ENCODE results near the gene CTSA.

CTSA gene

DNA sequence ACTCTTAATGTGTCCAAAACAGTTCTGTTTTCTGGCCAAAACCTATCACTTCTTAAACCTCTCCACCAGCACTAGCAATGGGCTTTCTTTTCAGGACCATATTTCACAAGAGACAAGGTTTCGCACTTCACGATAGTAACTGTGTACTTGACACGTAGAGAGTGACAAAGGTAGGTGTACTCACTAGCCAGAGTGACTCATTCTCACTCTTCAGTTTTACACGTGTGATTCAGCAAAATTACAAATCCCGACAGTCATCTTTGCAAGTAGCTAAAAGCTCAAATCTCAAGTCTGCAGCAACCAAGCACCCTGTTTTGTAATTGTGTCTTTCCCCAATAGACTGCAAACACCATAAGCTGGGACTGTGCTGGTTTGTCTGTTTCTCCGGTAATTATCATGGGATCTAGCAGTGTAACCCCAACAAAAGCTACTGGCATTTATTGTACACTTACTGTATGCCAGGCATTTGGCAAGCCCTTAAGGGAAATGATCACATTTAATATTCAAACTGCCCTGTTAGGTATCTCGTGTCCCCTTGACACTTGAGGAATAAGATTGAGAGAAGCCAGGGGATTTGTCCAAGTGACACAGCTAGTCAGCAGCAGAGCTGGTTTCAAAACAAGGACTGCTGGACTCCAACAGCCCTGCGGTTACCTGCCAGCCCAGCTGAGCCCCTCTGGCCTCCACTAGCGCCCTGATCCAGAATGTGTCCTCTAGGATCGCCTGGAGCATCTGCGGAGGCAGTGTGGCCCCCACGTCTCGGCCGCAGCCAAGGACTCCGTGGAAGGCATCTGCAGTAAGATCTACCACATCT is 53.2 kb downstream of the CTSA start:
- no peak for DNase-seq

DNA sequence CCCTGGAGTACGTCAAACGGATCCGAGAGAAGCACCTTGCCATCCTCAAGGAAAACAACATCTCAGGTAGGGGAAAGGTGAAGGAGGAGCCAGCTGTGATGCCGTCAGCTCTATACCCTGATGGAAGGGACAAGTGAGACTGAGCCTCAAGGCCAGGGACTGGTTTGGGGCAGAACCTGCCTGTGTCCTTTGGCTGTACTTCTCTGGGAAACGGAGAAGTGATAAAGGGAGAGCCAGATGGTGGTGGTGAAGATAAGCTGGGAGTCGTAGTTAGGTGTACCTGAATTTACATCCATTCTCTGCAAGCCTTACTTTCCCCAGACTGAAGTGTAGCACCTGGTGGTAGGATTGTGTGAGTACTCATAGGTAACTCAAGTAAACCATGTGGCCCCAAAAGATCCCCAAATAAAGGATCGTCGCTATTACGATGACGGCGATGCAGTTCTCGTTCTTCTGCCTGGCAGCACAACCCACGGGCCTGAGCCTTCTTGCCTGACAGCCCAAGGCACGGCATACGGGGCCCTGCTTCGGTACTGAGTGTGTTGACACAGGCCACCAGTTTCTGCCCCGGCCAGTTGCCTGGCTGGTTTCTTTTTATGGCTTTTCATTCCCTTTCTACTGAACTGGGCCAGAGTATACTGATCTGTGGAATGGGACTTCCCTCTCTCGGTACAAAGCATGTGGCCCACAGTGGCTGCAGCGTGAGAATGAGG is 54.0 kb downstream of the CTSA start:
- DNase-seq = no peak

DNA sequence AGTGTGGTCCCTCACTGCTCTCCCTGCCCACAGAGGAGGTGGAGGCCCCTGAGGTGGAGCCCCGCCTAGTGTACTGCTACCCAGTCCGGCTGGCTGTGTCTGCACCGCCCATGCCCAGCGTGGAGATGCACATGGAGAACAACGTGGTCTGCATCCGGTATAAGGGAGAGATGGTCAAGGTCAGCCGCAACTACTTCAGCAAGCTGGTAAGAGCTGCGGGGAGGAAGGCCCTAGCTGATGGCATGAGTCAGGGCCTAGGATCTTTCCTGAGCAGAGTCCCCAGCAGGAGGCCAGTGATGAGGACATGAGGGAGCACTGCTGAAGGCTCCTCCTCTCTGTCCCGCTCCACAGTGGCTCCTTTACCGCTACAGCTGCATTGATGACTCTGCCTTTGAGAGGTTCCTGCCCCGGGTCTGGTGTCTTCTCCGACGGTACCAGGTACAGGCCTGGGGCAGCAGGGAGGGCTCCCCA is 54.6 kb downstream of the CTSA start:
- peak; percentile 26 for DNase-seq

DNA sequence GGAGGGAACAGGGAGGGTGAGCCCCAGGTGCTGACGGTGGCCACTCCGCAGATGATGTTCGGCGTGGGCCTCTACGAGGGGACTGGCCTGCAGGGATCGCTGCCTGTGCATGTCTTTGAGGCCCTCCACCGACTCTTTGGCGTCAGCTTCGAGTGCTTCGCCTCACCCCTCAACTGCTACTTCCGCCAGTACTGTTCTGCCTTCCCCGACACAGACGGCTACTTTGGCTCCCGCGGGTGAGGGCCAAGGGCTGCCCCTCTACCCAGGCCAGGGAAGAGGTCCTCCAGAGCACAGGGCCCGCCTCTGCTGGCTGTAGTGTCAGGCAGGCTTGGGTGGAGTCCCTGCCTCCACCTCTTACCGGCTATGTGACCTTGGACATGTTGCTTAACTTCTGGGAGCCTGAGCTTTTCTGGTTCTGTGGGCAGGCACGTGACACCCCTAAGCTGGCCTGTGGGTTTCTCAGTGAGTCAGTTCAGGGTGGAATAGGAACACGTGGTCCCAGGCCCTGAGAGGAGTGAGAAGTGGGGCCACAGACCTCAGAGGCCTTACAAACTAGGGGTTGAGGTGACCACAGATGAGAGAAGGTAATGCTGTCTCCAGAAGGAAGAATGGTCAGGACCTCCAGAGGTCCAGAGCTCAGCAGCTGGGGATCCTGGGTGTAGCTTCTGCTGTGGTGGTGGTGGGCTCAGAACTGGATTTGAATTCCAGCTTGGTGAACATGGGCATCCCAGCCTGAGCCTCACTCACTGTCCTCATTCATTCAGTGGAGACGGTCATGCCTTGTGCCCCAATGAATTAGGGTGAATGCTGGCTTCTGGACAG is 55.2 kb downstream of the CTSA start:
- no peak for DNase-seq

DNA sequence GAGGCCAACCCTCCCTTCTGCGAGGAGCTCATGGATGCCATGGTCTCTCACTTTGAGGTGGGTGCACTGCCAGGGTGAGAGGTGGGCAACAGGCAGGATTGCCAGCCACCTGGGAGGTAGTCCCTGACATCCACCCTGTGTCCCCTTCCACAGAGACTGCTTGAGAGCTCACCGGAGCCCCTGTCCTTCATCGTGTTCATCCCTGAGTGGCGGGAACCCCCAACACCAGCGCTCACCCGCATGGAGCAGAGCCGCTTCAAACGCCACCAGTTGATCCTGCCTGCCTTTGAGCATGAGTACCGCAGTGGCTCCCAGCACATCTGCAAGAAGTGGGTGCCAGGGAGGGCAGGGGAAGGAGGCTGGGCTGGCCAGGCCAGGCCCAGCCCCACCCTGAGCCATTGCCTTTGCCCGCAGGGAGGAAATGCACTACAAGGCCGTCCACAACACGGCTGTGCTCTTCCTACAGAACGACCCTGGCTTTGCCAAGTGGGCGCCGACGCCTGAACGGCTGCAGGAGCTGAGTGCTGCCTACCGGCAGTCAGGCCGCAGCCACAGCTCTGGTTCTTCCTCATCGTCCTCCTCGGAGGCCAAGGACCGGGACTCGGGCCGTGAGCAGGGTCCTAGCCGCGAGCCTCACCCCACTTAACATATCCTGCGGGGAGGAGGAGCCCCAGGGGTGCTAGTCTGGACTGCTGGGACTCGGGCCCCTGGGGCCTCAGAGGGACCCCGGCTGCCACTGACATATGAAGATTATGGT is 56.2 kb downstream of the CTSA start:
- no peak for DNase-seq

DNA sequence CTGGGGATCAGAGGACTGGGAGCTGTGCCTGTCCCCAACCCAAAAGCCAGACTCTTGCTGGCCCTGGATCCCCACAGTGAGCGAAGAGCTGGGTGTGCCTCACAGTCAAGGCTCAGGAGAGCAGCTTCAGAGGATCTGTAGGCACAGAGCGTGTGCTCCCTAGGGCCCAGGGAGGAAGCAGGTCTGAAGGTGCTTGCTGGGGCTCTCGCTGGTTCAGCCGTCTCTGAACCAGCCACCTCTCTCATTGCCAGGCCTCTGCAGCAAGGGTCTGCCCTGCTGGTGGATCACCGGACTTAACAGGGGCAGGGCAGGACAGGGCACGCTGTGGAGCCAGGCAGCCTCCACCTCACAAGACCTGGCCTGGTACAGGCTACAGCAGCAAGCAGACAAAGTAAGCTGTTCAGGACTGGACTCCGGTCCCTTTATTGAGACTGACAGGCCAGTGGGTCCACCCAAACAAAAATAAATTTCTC is 57.2 kb downstream of the CTSA start:
- no peak for DNase-seq

Data from fibroblast of upper back skin (primary cell).